Measurements from ENCODE around the gene AMPD2. TPM values are rescaled to one million over a fixed set of nuclear protein-coding genes. Genes with fewer than 3 reads are reported as not detected.

The AMPD2 gene
- total RNA-seq, 4 donors from 2014 or later = 48.3 to 158 (median 110) TPM

DNA sequence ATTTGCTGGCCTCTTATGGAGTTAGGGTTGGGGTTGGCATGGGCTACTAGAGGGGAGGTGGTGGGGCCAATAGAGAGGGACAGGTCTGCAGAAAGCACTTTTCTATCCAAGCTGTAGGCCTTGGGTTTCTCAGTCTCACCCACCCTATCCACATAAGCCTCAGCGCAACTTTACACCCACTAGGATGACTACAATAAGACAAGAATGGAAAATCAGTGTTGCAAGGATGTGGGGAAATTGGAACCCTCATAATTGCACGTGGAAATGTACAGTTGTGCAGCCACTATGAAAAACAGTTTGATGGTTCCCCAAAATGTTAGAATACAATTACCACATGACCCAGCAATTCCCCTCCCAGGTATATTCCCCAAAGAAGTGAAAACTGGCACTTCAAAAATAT is 22.2 kb downstream of the AMPD2 start:
- Histone ChIP-seq H3K27ac (no peak overlapping the region), H3K36me3 (no peaks in the 10 kb centered on the region), H3K9me3 (no peaks in the 10 kb centered on the region), H3K4me1 (peaks cover 0 to 12% (median 4%) of the 10 kb centered on the region in 4 donors), H3K4me3 (no peak overlapping the region), H3K27me3 (no peaks in the 10 kb centered on the region)
- DNase-seq = no peak
- TF ChIP-seq, protein P1, sequence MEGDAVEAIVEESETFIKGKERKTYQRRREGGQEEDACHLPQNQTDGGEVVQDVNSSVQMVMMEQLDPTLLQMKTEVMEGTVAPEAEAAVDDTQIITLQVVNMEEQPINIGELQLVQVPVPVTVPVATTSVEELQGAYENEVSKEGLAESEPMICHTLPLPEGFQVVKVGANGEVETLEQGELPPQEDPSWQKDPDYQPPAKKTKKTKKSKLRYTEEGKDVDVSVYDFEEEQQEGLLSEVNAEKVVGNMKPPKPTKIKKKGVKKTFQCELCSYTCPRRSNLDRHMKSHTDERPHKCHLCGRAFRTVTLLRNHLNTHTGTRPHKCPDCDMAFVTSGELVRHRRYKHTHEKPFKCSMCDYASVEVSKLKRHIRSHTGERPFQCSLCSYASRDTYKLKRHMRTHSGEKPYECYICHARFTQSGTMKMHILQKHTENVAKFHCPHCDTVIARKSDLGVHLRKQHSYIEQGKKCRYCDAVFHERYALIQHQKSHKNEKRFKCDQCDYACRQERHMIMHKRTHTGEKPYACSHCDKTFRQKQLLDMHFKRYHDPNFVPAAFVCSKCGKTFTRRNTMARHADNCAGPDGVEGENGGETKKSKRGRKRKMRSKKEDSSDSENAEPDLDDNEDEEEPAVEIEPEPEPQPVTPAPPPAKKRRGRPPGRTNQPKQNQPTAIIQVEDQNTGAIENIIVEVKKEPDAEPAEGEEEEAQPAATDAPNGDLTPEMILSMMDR (IDR thresholded peaks at IDR 0.05) = no peak
- TF ChIP-seq POLR2A (IDR thresholded peaks at IDR 0.05) = no peak

DNA sequence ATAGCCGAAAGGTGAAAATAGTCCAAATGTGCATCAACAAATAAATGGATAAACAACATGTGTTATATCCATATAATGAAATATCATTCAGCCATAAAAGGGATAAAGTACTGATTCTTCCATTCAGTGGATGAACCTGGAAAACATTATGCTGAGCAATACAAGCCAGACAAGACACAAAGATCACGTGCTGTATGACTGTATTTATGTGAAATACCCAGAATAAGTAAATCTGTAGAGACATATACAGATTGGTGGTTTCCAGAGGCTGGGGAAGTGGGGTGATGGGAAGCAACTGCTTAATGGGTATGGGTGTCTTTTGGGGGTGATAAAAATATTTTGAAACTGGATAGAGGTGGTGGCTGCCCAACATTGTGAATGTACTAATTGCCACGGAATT is 23.0 kb downstream of the AMPD2 start:
- no peak for DNase-seq
- no peak for TF ChIP-seq POLR2A (IDR thresholded peaks at IDR 0.05)
- TF ChIP-seq, protein P1 (IDR thresholded peaks at IDR 0.05) = no peak
- Histone ChIP-seq H3K27me3 (no peaks in the 10 kb centered on the region), H3K9me3 (no peaks in the 10 kb centered on the region), H3K4me1 (peaks cover 0 to 9% (median 4%) of the 10 kb centered on the region in 4 donors), H3K36me3 (no peaks in the 10 kb centered on the region), H3K27ac (no peak overlapping the region), H3K4me3 (no peak overlapping the region)

- no peak for TF ChIP-seq POLR2A (IDR thresholded peaks at IDR 0.05)
- TF ChIP-seq, protein P1 (IDR thresholded peaks at IDR 0.05) = peak; percentile 64 to 90 (median 86)
- Histone ChIP-seq H3K27me3 (no peaks in the 10 kb centered on the region), H3K36me3 (no peaks in the 10 kb centered on the region), H3K4me3 (no peak overlapping the region), H3K27ac (no peak overlapping the region), H3K9me3 (no peaks in the 10 kb centered on the region), H3K4me1 (peaks cover 0 to 9% (median 4%) of the 10 kb centered on the region in 4 donors)
- DNase-seq = peak; percentile 83 to 95 (median 92)
Observed at GRCh38 chr1:109643385-109644230, 24.0 kb downstream of the AMPD2 start.

DNA sequence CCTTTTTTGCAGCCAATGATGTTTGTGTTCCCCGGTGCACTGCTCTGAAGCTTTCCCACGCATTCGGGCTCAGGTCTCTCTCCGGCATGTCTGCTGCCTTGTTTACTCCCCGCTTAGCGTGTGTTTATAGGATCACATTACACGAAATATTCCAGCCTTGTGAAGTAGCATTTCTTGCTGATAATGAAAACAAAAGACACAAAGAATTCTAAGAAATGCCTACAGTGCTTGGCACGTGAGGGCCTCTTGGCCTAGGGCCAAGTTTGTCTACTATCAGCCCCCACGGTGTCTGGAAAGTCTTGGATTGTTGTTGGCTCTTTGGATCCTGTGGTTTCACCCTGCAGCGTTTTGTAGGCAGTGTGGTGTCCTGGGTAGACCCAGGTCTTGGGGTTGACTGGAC is 25.0 kb downstream of the AMPD2 start:
- no peak overlapping the region for H3K27ac ChIP-seq
- H3K27me3 ChIP-seq = no peaks in the 10 kb centered on the region
- no peaks in the 10 kb centered on the region for H3K36me3 ChIP-seq
- DNase-seq = no peak
- H3K4me3 ChIP-seq = no peak overlapping the region
- H3K9me3 ChIP-seq = no peaks in the 10 kb centered on the region
- peaks cover 0 to 9% (median 4%) of the 10 kb centered on the region in 4 donors for H3K4me1 ChIP-seq
- TF ChIP-seq, protein P1 (IDR thresholded peaks at IDR 0.05) = no peak
- TF ChIP-seq POLR2A (IDR thresholded peaks at IDR 0.05) = no peak

GRCh38 chr1:109649491-109649914 is 29.9 kb downstream of the AMPD2 start:
- Histone ChIP-seq H3K4me3 (no peak overlapping the region), H3K36me3 (no peaks in the 10 kb centered on the region)

More at GRCh38 chr1:109649491-109649914, 29.9 kb downstream of the AMPD2 start:
- no peak for TF ChIP-seq POLR2A (IDR thresholded peaks at IDR 0.05)
- TF ChIP-seq, protein P1 (IDR thresholded peaks at IDR 0.05) = peak in 2 of 6 experiments; percentile 1 to 5
- H3K27me3 ChIP-seq = no peaks in the 10 kb centered on the region
- H3K9me3 ChIP-seq = no peaks in the 10 kb centered on the region
- no peak overlapping the region for H3K27ac ChIP-seq
- peaks cover 0 to 4% (median 0%) of the 10 kb centered on the region in 4 donors for H3K4me1 ChIP-seq
- no peak for DNase-seq
